Non-pigmented ciliary epithelial cell (primary cell): ENCODE measurements around the gene ARHGEF17.
"Not testable (repeated sequence)": the region's sequence is repeated elsewhere in the genome, so short reads cannot be mapped to it uniquely, and the experiment has no call there.

ENCODE experiments used
- DNase-seq: peaks from one replicate; pipeline ENCODE4 v3.0.0-alpha.2; 2010; ENCODE audit warnings: low read depth

Gene ARHGEF17

GRCh38 chr11:73271936-73272679 lies 36.0 kb upstream of the ARHGEF17 start, which contains the start of gene P2RY6:
TSS of gene P2RY6 (plus strand) at chr11:73272338. CDS start at chr11:73296519, 24,181 bp downstream.
- no peak for DNase-seq

GRCh38 chr11:73272680-73273038 lies 35.4 kb upstream of the ARHGEF17 start:
- DNase-seq, result no peak

GRCh38 chr11:73273222-73273895 lies 34.7 kb upstream of the ARHGEF17 start:
- no peak for DNase-seq

GRCh38 chr11:73274191-73274590 lies 33.9 kb upstream of the ARHGEF17 start:
- DNase-seq, result not testable (repeated sequence)

- no peak for DNase-seq
Observed at GRCh38 chr11:73274722-73275380, 33.2 kb upstream of the ARHGEF17 start.

GRCh38 chr11:73275381-73275750 lies 32.7 kb upstream of the ARHGEF17 start:
- no peak for DNase-seq

GRCh38 chr11:73277467-73277866 lies 30.6 kb upstream of the ARHGEF17 start:
- no peak for DNase-seq

- no peak for DNase-seq
Observed at GRCh38 chr11:73280626-73281025, 27.4 kb upstream of the ARHGEF17 start.

- no peak for DNase-seq
Observed at GRCh38 chr11:73281201-73281741, 26.8 kb upstream of the ARHGEF17 start.

- DNase-seq, result no peak
Observed at GRCh38 chr11:73281796-73282660, 26.0 kb upstream of the ARHGEF17 start.

GRCh38 chr11:73283276-73284000 lies 24.6 kb upstream of the ARHGEF17 start:
- DNase-seq, result no peak

GRCh38 chr11:73284106-73284505 lies 24.0 kb upstream of the ARHGEF17 start:
- DNase-seq, result no peak

GRCh38 chr11:73285721-73286120 lies 22.4 kb upstream of the ARHGEF17 start:
- no peak for DNase-seq

- no peak for DNase-seq
Observed at GRCh38 chr11:73286240-73286810, 21.8 kb upstream of the ARHGEF17 start.

- no peak for DNase-seq
Observed at GRCh38 chr11:73287400-73288101, 20.5 kb upstream of the ARHGEF17 start.

GRCh38 chr11:73288192-73288872 lies 19.7 kb upstream of the ARHGEF17 start:
- no peak for DNase-seq

GRCh38 chr11:73288873-73289707 lies 19.0 kb upstream of the ARHGEF17 start:
- DNase-seq, result no peak

- DNase-seq, result no peak
Observed at GRCh38 chr11:73290536-73290935, 17.5 kb upstream of the ARHGEF17 start.

GRCh38 chr11:73291196-73291595 lies 16.9 kb upstream of the ARHGEF17 start:
- no peak for DNase-seq
